Erythroblast (primary cell): Measurements from ENCODE around the gene METTL26.

ENCODE experiments used
- GATA1 ChIP-seq: IDR thresholded peaks from 2 replicates; pipeline ENCODE4 v1.6.1; 2011; ENCODE audit warnings: low read depth, mild to moderate bottlenecking, control low read depth, low read length, moderate library complexity
- POLR2A ChIP-seq: IDR thresholded peaks from 2 replicates; pipeline ENCODE4 v1.6.1; 2011; ENCODE audit warnings: mild to moderate bottlenecking, low read length

DNA sequence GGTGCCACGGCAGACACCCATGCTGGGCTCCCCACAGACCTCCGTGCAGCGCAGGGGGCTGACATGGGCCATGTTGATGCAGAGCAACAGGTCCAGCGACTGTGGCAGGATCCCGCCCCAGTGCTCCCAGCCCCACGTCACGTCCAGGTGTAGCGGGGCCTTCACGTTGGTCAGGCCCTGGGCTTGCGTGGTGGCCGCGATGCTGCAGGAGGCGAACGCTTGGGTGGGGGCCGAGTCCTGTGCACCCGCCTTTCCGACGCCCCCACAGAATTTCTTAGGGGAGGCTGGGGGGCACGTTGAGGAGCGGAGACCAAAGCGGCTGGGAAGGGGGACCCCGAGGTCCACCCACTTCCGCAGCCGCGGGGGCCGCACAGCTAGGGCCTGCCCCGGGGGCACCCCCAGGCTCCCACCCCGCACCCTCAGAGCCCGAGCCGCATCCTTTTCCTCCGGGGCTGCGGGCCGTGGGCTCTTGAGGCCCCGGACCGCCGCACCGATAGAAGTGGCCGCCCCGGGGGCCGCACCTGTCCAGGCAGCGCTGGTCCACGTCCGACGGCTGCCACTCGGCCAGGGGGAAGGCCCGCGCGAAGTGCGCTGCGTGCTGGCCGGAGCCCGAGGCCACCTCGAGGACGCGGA lies 416 bp downstream of the METTL26 start:
- TF ChIP-seq POLR2A (no peak), GATA1 (no peak)
